ENCODE measurements around the gene LCN15.
"Not testable (repeated sequence)": the region's sequence is repeated elsewhere in the genome, so short reads cannot be mapped to it uniquely, and the experiment has no call there.

The LCN15 gene

GRCh38 chr9:136717399-136717798 is 46.9 kb downstream of the LCN15 start:
- H3K4me1 ChIP-seq (ENCODE audit: insufficient read depth, insufficient read length) = peaks cover 44% of the 10 kb centered on the region
- TF ChIP-seq YY1 (IDR thresholded peaks at IDR 0.05; ENCODE audit: insufficient read depth, insufficient read length) = no peak

GRCh38 chr9:136714893-136715274 is 49.4 kb downstream of the LCN15 start:
- TF ChIP-seq YY1 (IDR thresholded peaks at IDR 0.05; ENCODE audit: insufficient read depth, insufficient read length) (no peak), SUZ12 (IDR thresholded peaks at IDR 0.05; ENCODE audit: extremely low read depth, insufficient read depth, insufficient read length) (no peak), ZNF274 (IDR thresholded peaks at IDR 0.05; ENCODE audit: low read depth, low read length) (no peak)
- H3K9ac ChIP-seq (ENCODE audit: insufficient read length, low read depth) = peak overlapping the region; percentile 64
- no peak for DNase-seq (ENCODE audit: low read depth, low spot score)
- H3K4me3 ChIP-seq (ENCODE audit: insufficient read length, low read depth) = no peak overlapping the region
- H3K9me3 ChIP-seq (ENCODE audit: insufficient read depth, low read length) = no peaks in the 10 kb centered on the region
- H3K27me3 ChIP-seq (ENCODE audit: insufficient read depth, insufficient read length) = peaks cover 8% of the 10 kb centered on the region
- H3K4me1 ChIP-seq (ENCODE audit: insufficient read depth, insufficient read length) = peaks cover 36% of the 10 kb centered on the region
- H3K36me3 ChIP-seq (ENCODE audit: insufficient read depth, insufficient read length, low read length) = peaks cover 5% of the 10 kb centered on the region

More at GRCh38 chr9:136717399-136717798, 46.9 kb downstream of the LCN15 start:
- Histone ChIP-seq H3K36me3 (ENCODE audit: insufficient read depth, insufficient read length, low read length) (peaks cover 21% of the 10 kb centered on the region), H3K4me3 (ENCODE audit: insufficient read length, low read depth) (no peak overlapping the region), H3K9ac (ENCODE audit: insufficient read length, low read depth) (peak overlapping the region; percentile 50), H3K27me3 (ENCODE audit: insufficient read depth, insufficient read length) (no peaks in the 10 kb centered on the region), H3K9me3 (ENCODE audit: insufficient read depth, low read length) (no peaks in the 10 kb centered on the region)
- DNase-seq (ENCODE audit: low read depth, low spot score) = no peak

GRCh38 chr9:136714096-136714892 is 50.0 kb downstream of the LCN15 start:
- TF ChIP-seq SUZ12 (IDR thresholded peaks at IDR 0.05; ENCODE audit: extremely low read depth, insufficient read depth, insufficient read length) (no peak), YY1 (IDR thresholded peaks at IDR 0.05; ENCODE audit: insufficient read depth, insufficient read length) (no peak), ZNF274 (IDR thresholded peaks at IDR 0.05; ENCODE audit: low read depth, low read length) (no peak)

GRCh38 chr9:136713550-136713949 is 50.8 kb downstream of the LCN15 start:
- Histone ChIP-seq H3K4me1 (ENCODE audit: insufficient read depth, insufficient read length) (peaks cover 36% of the 10 kb centered on the region), H3K27me3 (ENCODE audit: insufficient read depth, insufficient read length) (peaks cover 9% of the 10 kb centered on the region), H3K36me3 (ENCODE audit: insufficient read depth, insufficient read length, low read length) (peaks cover 5% of the 10 kb centered on the region), H3K9me3 (ENCODE audit: insufficient read depth, low read length) (no peaks in the 10 kb centered on the region), H3K9ac (ENCODE audit: insufficient read length, low read depth) (peak overlapping the region; percentile 87), H3K4me3 (ENCODE audit: insufficient read length, low read depth) (peak overlapping the region; percentile 67)
- DNase-seq (ENCODE audit: low read depth, low spot score) = no peak
- TF ChIP-seq ZNF274 (IDR thresholded peaks at IDR 0.05; ENCODE audit: low read depth, low read length) (no peak), YY1 (IDR thresholded peaks at IDR 0.05; ENCODE audit: insufficient read depth, insufficient read length) (no peak), SUZ12 (IDR thresholded peaks at IDR 0.05; ENCODE audit: extremely low read depth, insufficient read depth, insufficient read length) (no peak)

More at GRCh38 chr9:136714096-136714892, 50.0 kb downstream of the LCN15 start:
- Histone ChIP-seq H3K4me3 (ENCODE audit: insufficient read length, low read depth) (no peak overlapping the region), H3K36me3 (ENCODE audit: insufficient read depth, insufficient read length, low read length) (peaks cover 5% of the 10 kb centered on the region), H3K9me3 (ENCODE audit: insufficient read depth, low read length) (no peaks in the 10 kb centered on the region), H3K4me1 (ENCODE audit: insufficient read depth, insufficient read length) (peaks cover 37% of the 10 kb centered on the region), H3K9ac (ENCODE audit: insufficient read length, low read depth) (peak overlapping the region; percentile 87), H3K27me3 (ENCODE audit: insufficient read depth, insufficient read length) (peaks cover 9% of the 10 kb centered on the region)
- DNase-seq (ENCODE audit: low read depth, low spot score) = no peak

GRCh38 chr9:136712690-136713544 is 51.4 kb downstream of the LCN15 start:
- no peaks in the 10 kb centered on the region for H3K9me3 ChIP-seq (ENCODE audit: insufficient read depth, low read length)
- H3K4me3 ChIP-seq (ENCODE audit: insufficient read length, low read depth) = peak overlapping the region; percentile 67
- H3K36me3 ChIP-seq (ENCODE audit: insufficient read depth, insufficient read length, low read length) = peaks cover 5% of the 10 kb centered on the region
- no peak for TF ChIP-seq YY1 (IDR thresholded peaks at IDR 0.05; ENCODE audit: insufficient read depth, insufficient read length)
- no peak for TF ChIP-seq SUZ12 (IDR thresholded peaks at IDR 0.05; ENCODE audit: extremely low read depth, insufficient read depth, insufficient read length)
- no peak for TF ChIP-seq ZNF274 (IDR thresholded peaks at IDR 0.05; ENCODE audit: low read depth, low read length)
- no peak for DNase-seq (ENCODE audit: low read depth, low spot score)
- H3K27me3 ChIP-seq (ENCODE audit: insufficient read depth, insufficient read length) = peaks cover 9% of the 10 kb centered on the region
- peak overlapping the region; percentile 87 for H3K9ac ChIP-seq (ENCODE audit: insufficient read length, low read depth)
- H3K4me1 ChIP-seq (ENCODE audit: insufficient read depth, insufficient read length) = peaks cover 36% of the 10 kb centered on the region

GRCh38 chr9:136711751-136712689 is 52.3 kb downstream of the LCN15 start, which contains the start of gene DIPK1B:
Gene DIPK1B, plus strand, starts transcription at chr9:136712572. Its CDS starts 94 bp downstream, at chr9:136712666.
- H3K4me3 ChIP-seq (ENCODE audit: insufficient read length, low read depth) = peak within 1 kb of the TSS; percentile 72

GRCh38 chr9:136711219-136711648 is 53.1 kb downstream of the LCN15 start:
- H3K9ac ChIP-seq (ENCODE audit: insufficient read length, low read depth); H3K4me3 ChIP-seq (ENCODE audit: insufficient read length, low read depth); H3K9me3 ChIP-seq (ENCODE audit: insufficient read depth, low read length); H3K27me3 ChIP-seq (ENCODE audit: insufficient read depth, insufficient read length); H3K36me3 ChIP-seq (ENCODE audit: insufficient read depth, insufficient read length, low read length); DNase-seq (ENCODE audit: low read depth, low spot score): not testable (repeated sequence)
- H3K4me1 ChIP-seq (ENCODE audit: insufficient read depth, insufficient read length) = peaks cover 34% of the 10 kb centered on the region

More at GRCh38 chr9:136711751-136712689, 52.3 kb downstream of the LCN15 start, which contains the start of gene DIPK1B:
- Histone ChIP-seq H3K9me3 (ENCODE audit: insufficient read depth, low read length) (no peaks in the 10 kb centered on the region), H3K9ac (ENCODE audit: insufficient read length, low read depth) (peak within 1 kb of the TSS; percentile 87), H3K27me3 (ENCODE audit: insufficient read depth, insufficient read length) (peaks cover 9% of the 10 kb centered on the region), H3K4me1 (ENCODE audit: insufficient read depth, insufficient read length) (peaks cover 34% of the 10 kb centered on the region), H3K36me3 (ENCODE audit: insufficient read depth, insufficient read length, low read length) (peaks cover 5% of the 10 kb centered on the region)
- TF ChIP-seq YY1 (IDR thresholded peaks at IDR 0.05; ENCODE audit: insufficient read depth, insufficient read length) = no peak
- no peak for DNase-seq (ENCODE audit: low read depth, low spot score)

All from NT2/D1 (cell line).